ENCODE results near the gene INHBC. TPM values are rescaled to one million over a fixed set of nuclear protein-coding genes. Genes with fewer than 3 reads are reported as not detected.

Gene INHBC
- total and polyA plus RNA-seq, 4 donors, result not detected

DNA sequence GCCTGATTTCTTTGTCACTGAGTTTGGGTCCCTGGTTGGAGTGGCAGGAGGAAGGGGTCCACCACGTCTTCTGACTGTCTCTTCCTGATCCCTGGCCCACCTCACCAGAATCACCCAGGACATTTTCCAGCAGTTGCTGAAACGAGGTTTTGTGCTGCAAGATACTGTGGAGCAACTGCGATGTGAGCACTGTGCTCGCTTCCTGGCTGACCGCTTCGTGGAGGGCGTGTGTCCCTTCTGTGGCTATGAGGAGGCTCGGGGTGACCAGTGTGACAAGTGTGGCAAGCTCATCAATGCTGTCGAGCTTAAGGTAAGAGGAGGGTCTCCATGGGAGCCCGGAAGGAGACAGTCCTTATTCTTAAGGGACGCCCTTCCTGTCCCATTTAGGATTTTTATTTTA lies 65.6 kb downstream of the INHBC start:
- ATAC-seq (ENCODE audit: low FRiP score) (no peak), DNase-seq (no peak)
- intact Hi-C loops (cut with DNase I), result no loop called here
- Histone ChIP-seq H3K27me3 (ENCODE audit: control insufficient read depth in 1 of 2, insufficient read depth in 2 of 2, low read length in 1 of 2) (no peaks in the 10 kb centered on the region), H3K9me3 (ENCODE audit: control insufficient read depth, low read length) (no peaks in the 10 kb centered on the region), H3K27ac (ENCODE audit: low read depth in 1 of 2, low read length in 2 of 2) (no peak overlapping the region), H3K4me1 (ENCODE audit: control insufficient read depth in 1 of 2, insufficient read depth in 2 of 2, low read length in 2 of 2) (no peaks in the 10 kb centered on the region), H3K4me3 (ENCODE audit: low read length in 2 of 2) (no peak overlapping the region), H3K36me3 (ENCODE audit: control insufficient read depth in 1 of 2, insufficient read depth in 2 of 2, low read length in 1 of 2) (peaks cover 5 to 6% of the 10 kb centered on the region in 2 donors)
- 94 to 98% methylated on average over 11 of the region's 11 CpGs for WGBS, 2 donors

Other genes with a start within 250 kb of the INHBC start
- gene NXPH4, start 218.0 kb upstream of the INHBC start, total RNA-seq, result 1 to 10 TPM in 1 of 2 donors, under 1 TPM in 1; 0.55 to 1.2 TPM
- gene NXPH4, start 218.0 kb upstream of the INHBC start, polyA plus RNA-seq, result under 1 TPM; 0.31 to 0.38 TPM
- 10 to 100 TPM; 50.3 to 59.1 TPM for gene SHMT2, start 205.1 kb upstream of the INHBC start, total RNA-seq
- gene SHMT2, start 205.1 kb upstream of the INHBC start, polyA plus RNA-seq, result 10 to 100 TPM; 34.3 to 53.4 TPM
- 1 to 10 TPM; 3.2 to 5.8 TPM for gene STAC3, start 183.6 kb upstream of the INHBC start, total RNA-seq
- 1 to 10 TPM in 1 of 2 donors, under 1 TPM in 1; 0.82 to 5.0 TPM for gene STAC3, start 183.6 kb upstream of the INHBC start, polyA plus RNA-seq
- gene R3HDM2, start 3.7 kb upstream of the INHBC start, total RNA-seq, result 10 to 100 TPM; 55.8 to 75.4 TPM
- 10 to 100 TPM; 11.3 to 22.7 TPM for gene R3HDM2, start 3.7 kb upstream of the INHBC start, polyA plus RNA-seq
- gene INHBE, start 20.5 kb downstream of the INHBC start, total RNA-seq, result not detected
- not detected for gene INHBE, start 20.5 kb downstream of the INHBC start, polyA plus RNA-seq
- gene GLI1, start 25.0 kb downstream of the INHBC start, total RNA-seq, result 10 to 100 TPM in 1 of 2 donors, 1 to 10 TPM in 1; 2.4 to 15.5 TPM
- 1 to 10 TPM in 1 of 2 donors, under 1 TPM in 1; 0.25 to 2.1 TPM for gene GLI1, start 25.0 kb downstream of the INHBC start, polyA plus RNA-seq
- 10 to 100 TPM; 16.2 to 38.8 TPM for gene ARHGAP9, start 45.1 kb downstream of the INHBC start, total RNA-seq
- 10 to 100 TPM in 1 of 2 donors, 1 to 10 TPM in 1; 5.5 to 21.2 TPM for gene ARHGAP9, start 45.1 kb downstream of the INHBC start, polyA plus RNA-seq
- 100 to 1,000 TPM; 117 to 136 TPM for gene MARS1, start 53.3 kb downstream of the INHBC start, total RNA-seq
- gene MARS1, start 53.3 kb downstream of the INHBC start, polyA plus RNA-seq, result 10 to 100 TPM; 34.9 to 95.8 TPM
- 10 to 100 TPM; 24.8 to 29.0 TPM for gene DDIT3, start 85.7 kb downstream of the INHBC start, total RNA-seq
- gene DDIT3, start 85.7 kb downstream of the INHBC start, polyA plus RNA-seq, result 10 to 100 TPM; 38.7 to 49.6 TPM
- gene MBD6, start 88.0 kb downstream of the INHBC start, total RNA-seq, result 10 to 100 TPM; 65.0 to 77.4 TPM
- gene MBD6, start 88.0 kb downstream of the INHBC start, polyA plus RNA-seq, result 10 to 100 TPM in 1 of 2 donors, 1 to 10 TPM in 1; 7.5 to 73.4 TPM
- gene DCTN2, start 112.4 kb downstream of the INHBC start, total RNA-seq, result 100 to 1,000 TPM; 122 to 128 TPM
- 100 to 1,000 TPM; 138 to 159 TPM for gene DCTN2, start 112.4 kb downstream of the INHBC start, polyA plus RNA-seq
- gene KIF5A, start 115.3 kb downstream of the INHBC start, total RNA-seq, result 1 to 10 TPM; 1.3 to 3.5 TPM
- gene KIF5A, start 115.3 kb downstream of the INHBC start, polyA plus RNA-seq, result under 1 TPM; 0.75 to 0.92 TPM
- 10 to 100 TPM; 25.1 to 28.4 TPM for gene PIP4K2C, start 156.4 kb downstream of the INHBC start, total RNA-seq
- gene PIP4K2C, start 156.4 kb downstream of the INHBC start, polyA plus RNA-seq, result 10 to 100 TPM; 14.5 to 27.0 TPM
- 10 to 100 TPM; 47.2 to 47.4 TPM for gene DTX3, start 170.0 kb downstream of the INHBC start, total RNA-seq
- gene DTX3, start 170.0 kb downstream of the INHBC start, polyA plus RNA-seq, result 100 to 1,000 TPM in 1 of 2 donors, 10 to 100 TPM in 1; 14.0 to 123 TPM
- 10 to 100 TPM; 72.0 to 73.0 TPM for gene ARHGEF25, start 176.7 kb downstream of the INHBC start, total RNA-seq
- gene ARHGEF25, start 176.7 kb downstream of the INHBC start, polyA plus RNA-seq, result 100 to 1,000 TPM in 1 of 2 donors, 10 to 100 TPM in 1; 65.6 to 253 TPM
- 1 to 10 TPM; 5.9 to 6.5 TPM for gene B4GALNT1, start 198.4 kb downstream of the INHBC start, total RNA-seq
- 1 to 10 TPM; 1.0 to 2.9 TPM for gene B4GALNT1, start 198.4 kb downstream of the INHBC start, polyA plus RNA-seq